GM23248 (cell line): Measurements from ENCODE around the gene DYNLRB1.

ENCODE experiments used
- EZH2 ChIP-seq: fragments of 200-600 bp; sonication (generic); IDR thresholded peaks from 2 replicates; pipeline ENCODE4 v1.6.1; 2018; ENCODE audit warnings: antibody characterized with exemption, mild to moderate bottlenecking; ENCODE audit not compliant: insufficient read depth, poor library complexity, severe bottlenecking
- EZH2phosphoT487 ChIP-seq: fragments of 200-600 bp; sonication (generic); IDR thresholded peaks from 2 replicates; pipeline ENCODE4 v1.6.1; 2018; ENCODE audit warnings: antibody characterized with exemption, moderate library complexity, mild to moderate bottlenecking, low read depth; ENCODE audit not compliant: insufficient read depth

DNA sequence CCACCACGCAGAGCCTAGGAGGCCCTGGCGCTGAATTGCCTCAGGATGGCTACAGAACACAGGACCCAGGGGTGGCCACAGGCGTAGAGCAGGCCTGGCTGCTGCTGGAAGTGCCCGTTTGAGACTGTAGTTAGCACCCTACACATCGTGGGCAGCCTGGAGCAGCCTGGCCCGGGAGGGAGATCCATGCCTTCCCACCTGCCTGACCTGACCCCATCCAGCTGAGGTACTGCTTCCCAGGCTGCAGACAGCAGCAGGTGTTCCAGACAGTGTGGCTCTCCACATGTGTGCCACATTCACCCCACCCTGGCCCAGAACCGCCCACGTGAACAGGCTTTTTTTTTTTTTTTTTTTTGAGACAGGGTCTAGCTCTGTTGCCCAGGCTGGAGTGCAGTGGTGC, 21.4 kb downstream of the DYNLRB1 start:
- TF ChIP-seq EZH2 (no peak), EZH2phosphoT487 (no peak)
